Fibroblast of the aortic adventitia (primary cell): ENCODE measurements around the gene FEV. TPM values are rescaled to one million over a fixed set of nuclear protein-coding genes. Genes with fewer than 3 reads are reported as not detected.

ENCODE experiments used
- DNase-seq: peaks from one replicate; pipeline ENCODE4 v3.0.0-alpha.2; 2010; ENCODE audit warnings: low read depth
- H3K4me3 ChIP-seq: 2 replicates; pipeline ENCODE4 v1.5.1; 2011; ENCODE audit warnings: low read depth, mild to moderate bottlenecking, control low read depth, low read length, moderate library complexity
- CTCF ChIP-seq: IDR thresholded peaks from 2 replicates; pipeline ENCODE4 v1.5.1; 2011; ENCODE audit warnings: mild to moderate bottlenecking, low read length, control low read depth, inconsistent platforms; ENCODE audit not compliant: insufficient read depth
- total RNA-seq: library from RNA; depleted of rRNA; stranded (reverse); fragments of >200 nt; gene quantifications from 2 replicates; pipeline ENCODE4 v1.2.3, GENCODE V29; 2012; ENCODE audit warnings: low replicate concordance

Gene FEV
- total RNA-seq, 1 donor = not detected

- DNase-seq = no peak
- TF ChIP-seq CTCF = no peak
- no peak overlapping the region for H3K4me3 ChIP-seq
Measured at GRCh38 chr2:218983263-218983933, 1.6 kb downstream of the FEV start.

GRCh38 chr2:218982586-218983262 is 2.3 kb downstream of the FEV start:
- H3K4me3 ChIP-seq = no peak overlapping the region
- TF ChIP-seq CTCF = no peak
- DNase-seq = no peak

- TF ChIP-seq CTCF = no peak
- DNase-seq = no peak
- H3K4me3 ChIP-seq = no peak overlapping the region
Measured at GRCh38 chr2:218981881-218982585, 3.0 kb downstream of the FEV start.

- TF ChIP-seq CTCF = no peak
- no peak for DNase-seq
- no peak overlapping the region for H3K4me3 ChIP-seq
Measured at GRCh38 chr2:218981390-218981880, 3.5 kb downstream of the FEV start.

GRCh38 chr2:218980735-218981389 is 4.1 kb downstream of the FEV start:
- no peak for DNase-seq
- no peak overlapping the region for H3K4me3 ChIP-seq
- no peak for TF ChIP-seq CTCF

- peak; percentile 74 for DNase-seq
- peak; percentile 84 for TF ChIP-seq CTCF
- peak overlapping the region; percentile 57 for H3K4me3 ChIP-seq
Measured at GRCh38 chr2:218979846-218980734, 4.9 kb downstream of the FEV start.
